Fibroblast of pulmonary artery (primary cell): ENCODE results near the gene PODN.

ENCODE experiments used
- DNase-seq: peaks from one replicate; pipeline ENCODE4 v3.0.0-alpha.2; 2010; ENCODE audit warnings: low read depth
- H3K4me3 ChIP-seq: replicated peaks from 2 replicates; pipeline ENCODE4 v1.5.1; 2011; ENCODE audit warnings: low read depth, mild to moderate bottlenecking, control low read depth, low read length, moderate library complexity
- TF ChIP-seq, protein P1 (sequence below): IDR thresholded peaks from 2 replicates; pipeline ENCODE4 v1.5.1; 2011; ENCODE audit warnings: mild to moderate bottlenecking, control low read depth, low read length, inconsistent platforms; ENCODE audit errors: missing control alignments

Gene PODN

GRCh38 chr1:53077599-53077965, 15.6 kb downstream of the PODN start:
- no peak for DNase-seq
- TF ChIP-seq, protein P1, sequence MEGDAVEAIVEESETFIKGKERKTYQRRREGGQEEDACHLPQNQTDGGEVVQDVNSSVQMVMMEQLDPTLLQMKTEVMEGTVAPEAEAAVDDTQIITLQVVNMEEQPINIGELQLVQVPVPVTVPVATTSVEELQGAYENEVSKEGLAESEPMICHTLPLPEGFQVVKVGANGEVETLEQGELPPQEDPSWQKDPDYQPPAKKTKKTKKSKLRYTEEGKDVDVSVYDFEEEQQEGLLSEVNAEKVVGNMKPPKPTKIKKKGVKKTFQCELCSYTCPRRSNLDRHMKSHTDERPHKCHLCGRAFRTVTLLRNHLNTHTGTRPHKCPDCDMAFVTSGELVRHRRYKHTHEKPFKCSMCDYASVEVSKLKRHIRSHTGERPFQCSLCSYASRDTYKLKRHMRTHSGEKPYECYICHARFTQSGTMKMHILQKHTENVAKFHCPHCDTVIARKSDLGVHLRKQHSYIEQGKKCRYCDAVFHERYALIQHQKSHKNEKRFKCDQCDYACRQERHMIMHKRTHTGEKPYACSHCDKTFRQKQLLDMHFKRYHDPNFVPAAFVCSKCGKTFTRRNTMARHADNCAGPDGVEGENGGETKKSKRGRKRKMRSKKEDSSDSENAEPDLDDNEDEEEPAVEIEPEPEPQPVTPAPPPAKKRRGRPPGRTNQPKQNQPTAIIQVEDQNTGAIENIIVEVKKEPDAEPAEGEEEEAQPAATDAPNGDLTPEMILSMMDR = no peak
- no peak overlapping the region for H3K4me3 ChIP-seq

DNA sequence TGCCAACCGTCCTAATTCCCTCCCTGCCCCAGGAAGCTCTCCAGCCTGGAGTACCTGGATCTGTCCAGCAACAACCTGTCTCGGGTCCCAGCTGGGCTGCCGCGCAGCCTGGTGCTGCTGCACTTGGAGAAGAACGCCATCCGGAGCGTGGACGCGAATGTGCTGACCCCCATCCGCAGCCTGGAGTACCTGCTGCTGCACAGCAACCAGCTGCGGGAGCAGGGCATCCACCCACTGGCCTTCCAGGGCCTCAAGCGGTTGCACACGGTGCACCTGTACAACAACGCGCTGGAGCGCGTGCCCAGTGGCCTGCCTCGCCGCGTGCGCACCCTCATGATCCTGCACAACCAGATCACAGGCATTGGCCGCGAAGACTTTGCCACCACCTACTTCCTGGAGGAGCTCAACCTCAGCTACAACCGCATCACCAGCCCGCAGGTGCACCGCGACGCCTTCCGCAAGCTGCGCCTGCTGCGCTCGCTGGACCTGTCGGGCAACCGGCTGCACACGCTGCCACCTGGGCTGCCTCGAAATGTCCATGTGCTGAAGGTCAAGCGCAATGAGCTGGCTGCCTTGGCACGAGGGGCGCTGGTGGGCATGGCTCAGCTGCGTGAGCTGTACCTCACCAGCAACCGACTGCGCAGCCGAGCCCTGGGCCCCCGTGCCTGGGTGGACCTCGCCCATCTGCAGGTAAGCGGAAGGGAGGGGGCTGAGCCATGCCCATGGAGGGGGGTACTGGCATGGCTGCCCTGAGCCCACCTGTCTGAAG, 16.5 kb downstream of the PODN start:
- DNase-seq = no peak
- TF ChIP-seq, protein P1 = no peak
- no peak overlapping the region for H3K4me3 ChIP-seq

DNA sequence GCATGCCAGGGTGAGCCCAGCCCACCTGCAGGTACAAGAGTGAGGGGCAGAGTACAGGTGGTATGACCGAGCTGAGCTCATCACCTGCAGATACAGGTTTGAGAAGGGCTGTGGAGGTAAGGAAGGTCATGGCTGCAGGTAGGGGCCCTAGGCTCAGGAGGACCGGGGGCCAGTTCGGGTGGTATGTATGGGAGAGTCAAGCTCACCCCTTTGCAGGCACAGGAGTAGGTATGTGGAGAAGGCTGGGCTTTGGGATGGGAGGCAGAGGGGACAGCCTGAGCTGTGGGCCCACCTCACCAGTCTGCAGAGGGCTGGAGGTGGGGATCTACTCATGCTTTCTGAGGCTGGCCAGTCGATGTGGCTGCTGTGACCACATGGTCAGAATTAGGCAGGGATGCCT, 17.2 kb downstream of the PODN start:
- TF ChIP-seq, protein P1 = no peak
- DNase-seq = no peak
- no peak overlapping the region for H3K4me3 ChIP-seq

DNA sequence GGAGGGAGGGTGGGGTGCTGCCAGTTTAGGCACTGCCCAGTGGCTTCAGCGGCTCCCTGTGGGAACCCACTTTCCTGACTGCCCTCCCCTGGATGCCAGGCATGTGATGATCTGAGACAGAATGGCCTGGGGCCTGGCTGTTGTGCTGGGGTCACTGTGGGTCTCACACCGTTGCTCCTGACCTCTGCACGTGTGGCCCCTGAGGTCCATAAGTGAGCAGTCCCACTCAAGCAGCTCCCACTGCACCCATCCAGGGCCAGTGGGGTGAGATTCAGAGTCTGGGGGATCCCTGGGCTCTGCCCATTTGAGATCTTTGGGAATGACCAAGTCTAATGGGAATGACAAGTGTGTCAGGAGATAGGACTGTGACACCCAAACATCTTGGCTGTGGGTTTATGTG, 18.0 kb downstream of the PODN start:
- TF ChIP-seq, protein P1 = no peak
- H3K4me3 ChIP-seq = no peak overlapping the region
- no peak for DNase-seq

DNA sequence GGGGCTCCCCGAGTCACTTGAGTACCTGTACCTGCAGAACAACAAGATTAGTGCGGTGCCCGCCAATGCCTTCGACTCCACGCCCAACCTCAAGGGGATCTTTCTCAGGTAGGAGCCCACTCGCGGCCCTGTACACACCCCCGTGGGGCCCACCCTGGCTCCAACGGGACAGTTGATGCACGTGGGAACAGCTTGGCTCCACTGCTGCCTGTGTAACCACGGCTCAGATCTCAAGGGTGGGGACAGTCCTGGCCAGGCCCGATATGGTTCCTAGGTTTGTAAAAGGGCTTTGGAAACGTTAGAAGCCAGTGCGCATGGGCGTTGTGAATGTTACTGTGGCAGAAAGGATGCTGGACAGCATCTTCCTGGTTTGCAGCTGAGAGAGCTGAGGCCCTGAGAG, 18.8 kb downstream of the PODN start:
- no peak overlapping the region for H3K4me3 ChIP-seq
- TF ChIP-seq, protein P1 = no peak
- DNase-seq = no peak

DNA sequence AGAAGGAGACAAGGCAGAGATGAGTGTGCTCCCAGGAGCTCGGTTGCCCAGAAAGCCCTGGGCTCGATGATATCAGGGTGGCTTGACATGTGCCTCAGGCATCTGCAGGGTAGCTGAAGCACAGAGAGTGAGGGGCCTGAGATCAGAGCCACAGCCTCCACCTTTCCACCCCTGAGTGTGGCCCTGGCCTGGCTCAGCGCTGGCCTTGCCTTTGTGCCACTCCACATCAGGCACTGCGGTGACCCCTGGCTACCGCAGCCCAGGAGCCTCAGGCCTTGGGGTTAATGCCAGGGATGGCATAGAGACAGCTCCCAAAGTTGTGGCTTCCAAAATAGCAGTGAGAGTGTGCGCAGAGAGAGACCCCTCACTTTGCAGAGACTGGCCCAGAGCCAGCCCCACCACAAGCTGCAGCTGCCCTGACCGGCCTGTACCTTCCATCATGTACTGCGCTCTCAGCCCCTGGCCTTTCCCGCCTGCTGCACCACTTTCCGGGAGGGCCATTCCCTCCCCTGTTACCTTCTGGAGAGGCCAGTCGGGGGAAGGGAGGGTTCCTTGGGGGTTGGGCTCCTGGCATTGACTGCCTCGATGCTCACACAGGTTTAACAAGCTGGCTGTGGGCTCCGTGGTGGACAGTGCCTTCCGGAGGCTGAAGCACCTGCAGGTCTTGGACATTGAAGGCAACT, 19.5 kb downstream of the PODN start:
- no peak for DNase-seq
- TF ChIP-seq, protein P1 = no peak
- no peak overlapping the region for H3K4me3 ChIP-seq
